Activated gamma-delta T cell (primary cell): ENCODE measurements around the gene KCNK16.

Experiments used
- DNase-seq: peaks from one replicate; lab custom pipeline; 2025; lab: John Stamatoyannopoulos, UW

The KCNK16 gene

DNA sequence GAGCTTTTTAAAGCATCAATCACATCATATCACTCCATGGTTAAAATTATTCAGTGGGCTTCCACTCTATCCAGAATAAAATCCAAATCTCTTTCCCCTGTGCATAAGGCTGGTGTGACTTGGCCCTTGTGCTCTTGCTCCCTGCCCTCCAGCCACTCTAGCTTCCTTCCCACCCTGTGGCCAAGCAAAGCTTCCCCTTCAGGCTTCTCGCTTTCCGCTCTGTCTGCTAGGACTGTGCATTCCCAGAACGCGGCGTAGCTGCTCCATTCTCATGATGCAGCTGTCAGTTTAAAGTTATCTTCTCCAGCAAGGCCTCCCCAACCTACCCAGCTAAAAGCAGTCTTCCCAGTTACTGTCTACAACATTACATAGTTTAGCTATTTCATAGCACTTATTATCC is 19.4 kb upstream of the KCNK16 start:
- DNase-seq = no peak

DNA sequence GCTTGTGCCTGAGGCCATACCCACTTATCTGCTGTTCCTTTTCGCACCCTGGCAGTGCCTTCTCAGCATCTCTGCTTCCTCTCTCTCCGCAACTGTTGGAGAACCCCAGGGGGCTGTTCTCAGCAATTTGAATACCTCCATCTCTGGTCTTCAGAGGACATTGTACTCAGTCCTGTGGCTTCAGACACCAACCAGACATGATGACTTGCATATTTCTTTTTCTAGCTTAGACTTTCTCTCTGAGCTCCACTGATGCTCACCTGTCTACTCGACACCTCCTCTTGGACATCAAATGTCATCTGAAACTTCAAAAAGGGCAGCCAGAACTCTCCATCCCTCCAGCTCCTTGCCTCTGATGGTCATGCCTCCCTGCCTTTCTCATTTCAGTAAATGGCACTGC is 18.9 kb upstream of the KCNK16 start:
- DNase-seq = no peak

DNA sequence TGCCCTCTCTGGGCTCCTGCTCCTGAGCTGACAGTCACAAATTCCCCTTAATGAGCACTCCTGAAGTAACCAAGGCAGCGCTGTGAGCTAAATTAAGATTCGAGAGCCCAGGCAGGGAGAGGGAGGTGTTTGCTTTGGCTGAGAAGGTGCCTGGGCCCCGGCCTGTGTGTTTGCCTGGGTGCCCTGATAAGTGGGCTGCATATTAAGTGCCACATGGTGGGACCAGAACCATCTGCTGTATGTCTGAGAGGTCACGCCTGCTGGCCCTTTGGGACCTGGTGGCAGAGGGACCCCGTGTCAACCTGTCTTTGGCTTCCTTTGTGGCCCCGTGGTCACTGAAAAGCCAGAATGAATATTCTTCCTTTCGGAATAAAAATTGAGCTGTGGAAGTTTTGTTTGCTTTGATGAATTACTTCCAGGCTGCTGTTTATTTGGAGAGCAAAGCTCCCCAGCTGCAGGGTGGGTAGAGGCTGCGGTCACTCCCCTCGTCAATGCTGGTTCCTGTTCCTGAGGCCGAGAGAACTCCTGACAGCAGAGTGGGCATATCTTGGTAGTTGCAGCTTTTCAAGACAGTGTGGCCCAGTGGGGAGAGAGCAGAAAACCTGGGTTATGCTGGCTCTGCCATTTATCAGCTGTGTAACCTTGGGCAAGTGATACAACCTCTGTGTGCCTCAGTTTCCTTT is 17.5 kb upstream of the KCNK16 start:
- no peak for DNase-seq

DNA sequence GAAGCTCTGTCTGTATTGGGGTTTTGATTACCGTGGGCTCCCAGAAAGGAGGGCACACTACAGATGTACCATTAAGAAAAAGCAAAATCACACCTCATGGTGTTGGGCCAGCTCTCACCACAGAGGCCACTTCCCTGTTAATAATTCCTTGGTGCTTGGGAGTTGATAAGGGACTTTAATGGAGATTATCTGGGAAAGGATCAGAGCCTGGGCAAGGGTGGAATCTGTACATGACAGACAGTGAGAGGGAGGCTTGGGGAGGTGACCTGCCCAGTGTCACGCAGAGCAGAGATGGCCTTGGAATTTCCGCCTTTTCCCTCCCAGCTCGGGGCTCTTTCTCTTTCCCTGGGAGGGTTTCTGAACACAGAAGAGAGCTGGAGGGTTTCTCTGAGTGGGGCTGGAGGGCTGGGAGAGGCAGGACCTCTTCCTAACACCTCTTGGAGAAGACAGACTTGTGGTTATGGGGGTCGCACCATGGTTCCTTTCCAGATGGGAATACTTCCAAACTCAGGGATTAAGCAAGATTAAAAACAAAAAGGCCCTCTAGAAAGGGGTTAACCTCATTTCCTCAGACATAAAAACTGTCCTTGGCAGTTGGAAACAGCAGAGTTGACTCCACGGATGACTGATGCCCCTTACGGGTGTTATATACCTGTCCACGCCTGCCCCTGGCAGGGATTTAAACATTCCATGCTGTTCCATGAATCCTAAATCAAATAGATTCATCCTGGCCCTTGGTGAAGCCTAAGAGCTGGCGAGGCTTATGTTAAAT is 16.8 kb upstream of the KCNK16 start:
- DNase-seq = no peak

DNA sequence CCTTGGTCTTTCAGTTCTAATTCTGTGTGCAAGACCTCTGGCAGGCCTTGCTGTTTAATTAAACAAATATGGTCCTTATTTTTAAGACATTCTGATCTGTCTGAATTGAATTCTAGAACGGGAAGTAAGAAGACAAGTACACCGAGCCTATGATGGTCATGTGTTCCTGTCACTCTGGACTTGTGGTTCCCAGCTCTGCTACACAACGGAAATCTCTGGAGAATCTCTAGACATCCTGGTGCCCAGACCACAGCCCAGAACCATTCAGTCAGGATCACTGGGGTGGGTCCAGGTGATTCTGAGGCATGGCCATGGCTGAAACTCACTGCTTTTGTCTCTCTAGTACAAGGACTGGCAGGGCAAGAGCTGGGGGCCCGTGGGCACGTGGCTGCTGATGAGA is 15.9 kb upstream of the KCNK16 start:
- no peak for DNase-seq

DNA sequence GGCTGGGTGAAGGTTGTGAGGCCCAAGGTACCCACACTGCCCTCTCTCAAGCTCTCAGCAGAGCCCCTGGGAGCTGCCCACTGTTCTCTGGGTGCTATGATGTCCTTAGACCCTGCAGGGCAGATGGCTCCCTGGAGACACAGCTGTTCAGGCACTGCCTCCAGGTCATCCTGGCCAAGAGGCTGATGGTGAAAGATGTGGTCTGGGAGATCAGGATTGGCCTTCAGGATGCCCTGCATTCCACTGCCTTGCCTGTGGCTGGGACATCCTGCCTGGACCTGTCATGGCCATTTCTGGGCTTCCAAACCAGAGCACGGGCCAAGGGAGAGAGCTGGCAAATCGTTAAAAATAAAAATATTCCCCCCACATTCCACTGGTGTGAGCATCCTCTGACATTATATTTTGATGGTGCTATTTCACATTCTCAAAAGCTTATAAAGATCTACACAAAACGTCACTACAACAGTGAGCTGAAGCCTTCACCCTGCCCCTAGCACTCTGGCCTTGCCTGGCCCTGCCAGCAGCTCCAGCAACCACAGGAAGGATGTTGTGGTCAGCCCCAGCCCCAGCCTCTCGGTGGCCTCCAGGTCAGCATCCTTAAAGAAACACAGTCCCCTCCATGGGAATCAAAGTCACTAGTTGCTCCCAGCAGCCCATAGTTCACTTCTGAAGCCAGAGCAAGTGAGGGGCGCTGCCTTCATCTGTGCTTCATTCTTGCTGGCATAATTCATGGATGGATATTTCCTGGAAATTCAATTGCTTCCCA is 13.5 kb upstream of the KCNK16 start:
- no peak for DNase-seq

DNA sequence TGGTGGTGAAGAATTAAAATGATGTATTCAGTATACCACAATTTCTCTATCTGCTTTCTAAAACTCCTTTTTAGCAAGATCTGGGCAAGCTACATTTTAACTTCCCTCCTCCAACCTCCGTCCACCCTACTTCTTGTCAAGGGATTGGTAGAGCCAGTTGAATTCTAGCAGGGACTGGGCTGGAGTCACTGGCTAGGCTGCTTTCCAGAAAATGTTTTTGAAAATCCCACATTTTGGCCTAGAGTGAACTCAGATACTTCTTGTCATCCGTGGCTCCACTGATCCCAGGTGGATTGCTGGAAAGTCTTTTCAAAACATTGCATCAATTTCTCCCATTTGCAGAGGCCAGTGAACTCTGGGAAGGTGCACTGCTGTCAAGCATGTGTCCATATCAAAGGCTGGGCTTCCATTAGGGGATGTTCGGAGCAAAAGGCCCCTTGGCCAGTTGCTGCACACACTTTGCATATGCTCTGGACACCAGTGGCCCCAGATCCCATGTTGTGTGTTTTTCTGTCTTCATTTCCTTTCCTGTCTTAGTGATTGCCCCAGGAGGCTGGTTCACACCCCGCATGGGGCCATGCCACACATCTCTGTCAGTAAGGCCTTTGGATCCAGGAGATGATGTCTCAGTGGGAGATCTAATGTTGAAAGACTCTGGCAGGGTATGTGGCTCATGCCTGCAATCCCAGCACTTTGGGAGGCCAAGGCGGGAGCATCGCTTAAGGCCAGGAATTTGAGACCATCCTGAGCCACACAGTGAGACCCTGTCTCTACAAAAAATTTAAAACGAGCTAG is 11.3 kb upstream of the KCNK16 start:
- DNase-seq = no peak

DNA sequence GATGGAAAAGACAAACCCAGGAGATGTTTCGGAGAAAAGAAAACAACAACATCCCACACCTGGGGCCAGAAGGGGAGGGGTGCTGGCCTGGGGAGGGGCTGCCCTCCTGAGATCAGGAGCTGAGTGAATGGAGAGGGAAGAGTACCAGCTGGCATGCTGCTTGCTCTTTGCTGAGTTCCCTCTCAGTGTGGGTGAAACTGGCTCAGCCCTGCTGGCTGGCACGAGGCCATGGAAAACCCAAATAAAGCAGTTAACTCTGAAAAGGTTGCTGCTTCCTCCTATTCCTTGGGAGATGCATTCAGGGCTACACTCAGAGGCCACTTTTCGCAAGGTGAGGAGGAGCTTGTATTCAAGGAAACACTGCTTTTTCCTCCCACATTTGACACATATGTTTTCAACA is 8.0 kb upstream of the KCNK16 start:
- DNase-seq = no peak

DNA sequence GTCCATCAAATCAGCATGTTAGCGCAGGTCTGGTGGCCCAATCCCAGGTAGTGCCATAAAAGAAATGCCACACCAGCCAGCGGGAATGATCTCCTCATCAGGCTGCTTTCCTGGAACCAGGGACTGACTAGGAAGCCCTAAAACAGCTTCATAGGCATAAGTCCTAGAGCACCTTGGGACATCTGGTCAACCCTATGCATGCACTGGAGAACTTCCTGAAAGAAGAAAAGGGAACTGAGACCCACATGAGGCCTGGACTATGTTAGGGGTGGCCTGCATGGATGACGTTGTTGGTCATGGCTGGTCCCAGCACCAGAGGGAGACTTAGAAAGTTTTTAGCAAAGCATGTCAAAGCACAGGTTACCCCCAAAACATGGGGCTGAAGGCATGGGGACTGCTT is 7.6 kb upstream of the KCNK16 start:
- DNase-seq = no peak

DNA sequence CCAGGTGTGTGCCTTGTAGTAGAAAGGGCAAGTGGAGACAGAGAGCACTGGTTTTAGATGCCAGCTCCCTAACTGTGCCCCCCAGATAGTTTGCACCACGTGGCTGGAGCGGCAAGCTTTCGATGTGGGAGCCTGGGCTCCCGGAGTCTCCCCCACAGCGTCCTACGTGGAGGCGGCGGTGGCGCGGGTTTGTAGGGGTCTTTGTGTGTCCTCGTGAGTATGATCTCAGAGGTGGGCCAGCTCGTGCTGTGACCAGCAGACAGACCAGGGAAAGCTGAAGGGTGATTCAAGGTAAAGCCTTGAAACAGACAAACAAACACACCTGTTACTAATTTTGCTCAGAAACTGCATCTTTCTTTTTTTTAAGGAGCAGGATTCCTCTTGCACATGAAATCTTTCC is 5.6 kb upstream of the KCNK16 start:
- DNase-seq = no peak

DNA sequence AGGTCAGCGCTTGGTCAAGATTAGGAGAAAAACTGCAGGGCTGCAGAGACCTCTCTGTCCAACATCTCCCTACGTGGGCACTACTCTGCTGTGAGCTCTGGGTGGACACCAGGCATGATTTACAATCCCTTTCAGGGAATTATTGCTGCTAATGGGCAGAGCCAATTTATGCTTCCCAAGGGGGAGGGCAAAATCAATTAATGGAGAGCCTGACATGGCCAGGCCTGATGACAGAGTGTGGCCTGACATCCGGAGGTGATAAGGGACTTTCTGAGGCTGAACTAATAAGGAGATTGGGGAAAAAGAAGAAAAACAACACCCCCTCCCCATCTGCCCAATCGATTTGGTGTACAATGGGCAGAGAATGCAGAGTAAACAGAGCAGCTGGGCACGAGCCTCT is 5.0 kb upstream of the KCNK16 start:
- DNase-seq = no peak

DNA sequence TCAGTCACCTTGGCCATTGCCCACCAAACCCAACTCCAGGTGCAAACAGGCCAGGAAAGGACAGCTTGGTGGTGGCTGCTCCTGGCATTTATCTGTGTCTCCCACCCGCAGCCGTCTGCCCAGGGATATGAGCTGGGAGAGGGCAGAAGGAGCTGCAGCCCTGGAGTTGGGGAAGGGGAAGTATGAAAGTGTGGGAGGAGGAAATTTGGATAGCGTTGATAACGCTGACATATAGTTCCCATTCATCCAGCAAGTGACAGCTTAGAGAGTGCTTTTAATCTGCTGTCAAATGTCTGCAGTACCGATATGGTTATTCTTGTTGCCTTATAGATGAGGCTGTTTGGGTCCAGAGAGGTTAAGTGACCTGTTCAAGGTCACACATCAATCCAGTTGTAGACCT is 741 bp downstream of the KCNK16 start:
- no peak for DNase-seq

DNA sequence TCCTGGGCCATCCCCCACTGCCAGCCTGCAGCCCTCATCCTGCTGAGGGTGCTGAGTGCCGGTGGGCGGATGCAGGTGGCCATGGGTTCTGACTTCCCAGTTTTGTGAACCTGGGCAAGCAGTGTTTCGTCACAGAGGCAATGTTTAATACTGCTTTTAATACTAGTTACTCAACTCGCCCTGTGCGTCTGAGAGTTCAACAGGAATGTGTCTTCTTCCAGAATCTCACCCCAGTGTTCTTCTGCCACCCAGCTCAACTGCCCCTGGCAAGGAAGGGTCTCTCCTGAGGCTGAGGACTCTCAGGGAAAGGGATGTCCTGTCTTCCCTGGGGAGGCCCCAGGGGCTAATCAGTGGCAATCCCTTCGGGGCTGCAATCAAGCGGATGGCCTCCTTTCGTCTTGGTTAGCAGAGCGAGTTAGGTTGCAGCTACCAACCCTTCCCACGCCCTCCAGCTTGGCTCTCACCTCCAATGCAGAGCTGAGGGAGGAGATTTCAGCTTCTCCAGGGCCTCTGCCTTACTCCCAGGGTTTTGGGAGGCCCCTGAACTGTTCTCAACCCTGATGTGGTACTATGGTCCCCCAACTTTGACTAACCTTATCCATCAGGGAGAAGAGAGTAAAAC is 2.0 kb downstream of the KCNK16 start:
- DNase-seq = no peak

DNA sequence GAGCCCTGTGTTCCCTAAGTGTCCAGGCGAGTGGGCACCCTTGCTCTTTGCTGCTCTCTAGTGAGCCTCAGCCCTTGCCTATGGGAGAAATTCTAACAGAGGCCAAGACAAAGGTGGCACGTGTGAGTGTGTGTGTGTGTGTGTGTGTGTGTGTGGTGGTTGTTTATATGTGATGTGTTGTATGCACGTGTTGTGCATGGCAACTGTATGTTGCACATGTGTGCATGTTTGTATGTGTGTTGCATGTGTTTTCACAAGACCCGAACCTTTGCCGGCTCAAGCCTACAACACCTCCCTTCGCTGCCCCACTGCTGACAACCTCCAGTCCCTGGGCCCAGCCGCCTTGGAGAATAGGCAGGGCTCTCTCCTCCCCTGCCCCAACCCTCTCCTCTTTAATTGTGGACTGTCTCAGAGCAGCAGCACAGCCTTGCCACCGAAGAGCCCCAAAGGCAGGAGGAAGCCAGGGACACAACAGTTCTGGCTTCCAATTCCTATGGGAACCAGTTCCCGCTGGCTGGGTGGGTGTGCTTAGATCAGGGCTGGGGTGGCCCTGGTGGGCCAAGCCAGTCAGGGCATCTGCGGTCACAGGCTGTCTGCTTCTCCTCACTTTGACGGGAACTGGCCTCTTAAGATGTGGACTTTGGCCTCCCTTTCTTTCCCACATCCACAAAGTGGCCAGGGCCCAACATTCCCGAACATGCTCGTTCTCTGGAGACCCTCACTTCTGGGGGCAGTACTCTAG is 2.7 kb downstream of the KCNK16 start:
- DNase-seq = no peak

DNA sequence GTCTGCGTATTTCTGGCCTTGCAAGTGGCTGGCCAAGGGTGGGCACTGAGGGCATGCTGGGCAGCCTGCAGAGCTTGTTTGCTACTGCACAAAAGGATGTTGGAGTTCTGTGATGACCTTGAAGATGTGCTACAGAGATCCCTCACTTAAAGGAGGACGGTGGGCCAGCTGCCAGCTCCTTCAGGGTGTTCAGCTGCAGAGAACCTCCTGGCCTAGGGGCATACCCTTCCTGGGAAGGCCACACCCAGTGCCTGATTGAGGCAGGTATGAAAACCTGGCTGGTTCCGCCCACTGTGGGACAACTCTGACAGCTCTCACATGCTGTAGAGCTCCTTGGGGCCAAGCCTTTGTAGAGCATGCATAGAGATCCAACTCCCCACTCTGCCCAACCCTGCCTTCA is 5.2 kb downstream of the KCNK16 start:
- no peak for DNase-seq

DNA sequence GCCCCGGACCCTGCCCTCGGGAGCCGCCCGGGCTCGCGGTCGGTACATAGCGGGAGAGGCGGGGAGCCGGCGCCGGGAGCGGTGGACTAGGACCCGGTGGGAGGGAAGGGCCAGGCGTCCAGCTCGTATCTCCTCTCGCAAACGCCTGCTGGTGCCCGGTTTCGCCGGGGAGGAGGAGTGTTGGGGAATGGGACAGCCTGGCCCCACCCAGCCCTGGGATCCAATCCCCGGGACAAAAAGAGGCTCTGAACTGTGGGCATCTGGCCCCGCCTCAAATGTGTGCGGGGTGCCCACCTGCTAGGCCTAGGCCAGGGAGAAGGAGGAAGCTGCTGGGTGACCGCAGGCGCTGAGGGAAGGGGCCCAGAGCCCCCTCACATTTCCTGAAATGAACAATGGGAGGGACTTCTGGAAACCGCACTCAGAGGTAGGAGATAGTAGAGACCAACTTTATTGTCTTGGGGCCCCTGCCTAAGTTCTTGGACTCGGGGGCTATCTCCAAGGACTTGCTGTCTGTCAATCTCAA is 8.2 kb downstream of the KCNK16 start, which contains the start of gene KCNK17:
KCNK17 (minus strand) TSS at position 147 of the 523 bp plus-strand sequence; CDS start at position 48, 99 bp downstream.
- no peak for DNase-seq

DNA sequence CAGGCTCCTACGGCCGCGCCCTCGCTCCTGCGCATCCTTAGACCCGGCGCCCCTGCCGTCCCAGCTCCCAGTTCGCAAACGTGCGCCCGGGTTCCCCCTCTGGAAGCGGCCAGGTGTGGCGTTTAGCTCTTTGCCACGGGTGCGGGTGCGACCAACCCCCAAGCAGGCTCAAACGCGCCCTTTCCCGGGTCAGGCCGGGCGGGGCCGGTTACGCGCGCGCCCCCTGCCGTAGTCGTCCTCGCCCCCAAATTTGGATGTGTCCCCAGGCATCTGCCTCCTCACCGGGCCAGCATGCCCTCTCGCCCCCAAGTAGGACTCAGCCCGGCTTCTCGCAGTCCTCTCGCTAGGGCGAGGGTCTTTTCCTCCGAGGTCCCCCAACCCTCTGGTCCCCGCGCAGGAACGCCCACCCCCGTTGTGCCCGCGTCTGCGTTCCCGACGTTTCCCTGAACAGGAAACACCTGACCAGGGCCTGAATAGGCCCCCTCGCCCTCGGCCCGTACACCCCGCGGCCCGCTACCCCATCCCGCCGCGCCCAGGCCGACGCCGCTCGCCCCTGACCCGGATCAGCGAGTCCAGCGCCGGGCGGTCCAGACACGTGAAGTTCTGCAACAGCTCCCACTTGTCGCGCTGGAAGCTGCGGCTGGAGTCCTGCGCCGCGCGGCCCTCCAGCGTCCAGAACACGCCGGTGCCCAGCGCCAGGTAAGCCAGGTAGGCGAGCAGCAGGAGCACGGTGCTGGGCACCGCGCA is 8.8 kb downstream of the KCNK16 start:
- no peak for DNase-seq

DNA sequence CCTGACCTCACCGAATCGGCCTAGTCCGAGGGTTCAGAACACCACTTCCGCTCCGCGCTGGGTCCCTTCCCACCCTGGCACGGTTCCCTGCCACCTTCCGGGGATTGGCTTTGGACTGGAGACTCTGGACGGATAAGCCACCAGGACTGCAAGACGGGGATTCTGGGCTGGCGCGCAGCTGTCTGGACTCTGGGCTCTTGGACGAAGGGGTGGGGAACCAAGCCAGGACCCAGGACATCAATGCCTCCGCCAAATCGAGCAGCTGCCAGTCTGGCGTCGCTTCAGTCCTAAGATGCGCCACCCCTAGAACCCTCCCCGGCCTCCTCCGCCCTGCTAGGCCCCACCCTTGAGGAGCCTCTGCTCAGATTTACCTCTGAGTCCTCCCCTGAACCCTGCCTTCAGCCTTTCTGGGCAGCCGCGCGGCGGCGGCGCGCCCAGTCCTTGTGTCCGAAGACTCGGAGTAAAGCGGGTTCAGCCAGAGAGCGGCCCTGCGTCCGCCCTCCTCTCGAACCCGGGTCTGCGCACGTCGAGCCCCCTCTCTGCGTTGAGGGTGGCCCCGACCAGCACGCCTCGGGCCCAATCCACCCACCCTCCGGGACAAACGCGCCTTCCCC is 9.5 kb downstream of the KCNK16 start:
- DNase-seq = no peak

DNA sequence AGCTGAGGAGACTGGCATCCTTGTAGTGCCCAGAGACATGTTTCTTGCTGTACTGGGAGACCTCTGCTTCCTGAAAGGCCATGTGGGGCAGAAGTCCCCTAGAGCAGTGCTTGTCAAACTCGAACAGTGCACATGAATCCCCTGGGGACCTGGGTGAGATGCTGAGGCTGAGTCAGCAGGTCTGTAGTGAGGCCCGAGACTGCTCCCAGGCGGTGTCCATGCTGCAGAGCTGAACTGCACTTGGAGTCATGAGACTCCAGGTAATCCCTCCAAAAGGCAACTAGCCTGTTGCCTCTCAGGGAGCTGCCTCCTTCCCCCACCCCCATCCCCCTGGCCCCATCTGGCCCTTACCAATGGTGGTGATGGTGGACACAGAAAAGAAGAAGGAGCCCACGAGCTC is 12.0 kb downstream of the KCNK16 start:
- no peak for DNase-seq
